ENCODE results near the gene DENND2D. TPM values are rescaled to one million over a fixed set of nuclear protein-coding genes. Genes with fewer than 3 reads are reported as not detected.

The DENND2D gene
- total RNA-seq, 1 experiment from 2014 or later: 10.2 TPM

- peak; percentile 95 for DNase-seq (ENCODE audit: low read depth)
These were observed 60.3 kb downstream of the DENND2D start, which contains the start of the genes CEPT1 and DRAM2 for GRCh38 chr1:111139956-111140679. Gene CEPT1 (plus strand): TSS chr1:111140223. CDS start chr1:111147715, 7,492 bp downstream. Gene DRAM2 (minus strand): TSS chr1:111140093. CDS start chr1:111131554, 8,539 bp downstream.

GRCh38 chr1:111139324-111139955, 61.0 kb downstream of the DENND2D start:
- DNase-seq (ENCODE audit: low read depth): peak; percentile 80

Other genes starting within 250 kb of the DENND2D start
- gene LRIF1, start 236.7 kb downstream of the DENND2D start, total RNA-seq (2014; rRNA removed; shearing (Covaris generic)): 37.9 and 38.1 TPM in 2 replicates
- gene DRAM2, start 60.6 kb downstream of the DENND2D start, total RNA-seq (2014; rRNA removed; shearing (Covaris generic)): 39.2 and 53.8 TPM in 2 replicates
- gene CEPT1, start 60.4 kb downstream of the DENND2D start, total RNA-seq (2014; rRNA removed; shearing (Covaris generic)): 37.7 and 49.1 TPM in 2 replicates
- 0.15 and 0.37 TPM in 2 replicates for gene CHI3L2, start 27.1 kb upstream of the DENND2D start, total RNA-seq (2014; rRNA removed; shearing (Covaris generic))
- not detected in 2 replicates for gene CHIA, start 90.2 kb upstream of the DENND2D start, total RNA-seq (2014; rRNA removed; shearing (Covaris generic))
- gene OVGP1, start 227.1 kb upstream of the DENND2D start, total RNA-seq (2014; rRNA removed; shearing (Covaris generic)): 0.15 and 0.37 TPM in 2 replicates
- gene WDR77, start 248.6 kb upstream of the DENND2D start, total RNA-seq (2014; rRNA removed; shearing (Covaris generic)): 52.9 and 84.5 TPM in 2 replicates
- 486 and 582 TPM in 2 replicates for gene ATP5PB, start 248.8 kb upstream of the DENND2D start, total RNA-seq (2014; rRNA removed; shearing (Covaris generic))